HG02759 (cell line): ENCODE data around the gene MESP2.

ENCODE experiments used
- ATAC-seq: cut with Tn5 transposase; IDR thresholded peaks from one replicate; pipeline ENCODE4 v1.9.1; 2021; ENCODE audit warnings: mild to moderate bottlenecking, moderate library complexity; ENCODE audit not compliant: unreplicated experiment

The MESP2 gene, protein sequence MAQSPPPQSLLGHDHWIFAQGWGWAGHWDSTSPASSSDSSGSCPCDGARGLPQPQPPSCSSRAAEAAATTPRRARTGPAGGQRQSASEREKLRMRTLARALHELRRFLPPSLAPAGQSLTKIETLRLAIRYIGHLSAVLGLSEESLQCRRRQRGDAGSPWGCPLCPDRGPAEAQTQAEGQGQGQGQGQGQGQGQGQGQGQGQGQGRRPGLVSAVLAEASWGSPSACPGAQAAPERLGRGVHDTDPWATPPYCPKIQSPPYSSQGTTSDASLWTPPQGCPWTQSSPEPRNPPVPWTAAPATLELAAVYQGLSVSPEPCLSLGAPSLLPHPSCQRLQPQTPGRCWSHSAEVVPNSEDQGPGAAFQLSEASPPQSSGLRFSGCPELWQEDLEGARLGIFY

DNA sequence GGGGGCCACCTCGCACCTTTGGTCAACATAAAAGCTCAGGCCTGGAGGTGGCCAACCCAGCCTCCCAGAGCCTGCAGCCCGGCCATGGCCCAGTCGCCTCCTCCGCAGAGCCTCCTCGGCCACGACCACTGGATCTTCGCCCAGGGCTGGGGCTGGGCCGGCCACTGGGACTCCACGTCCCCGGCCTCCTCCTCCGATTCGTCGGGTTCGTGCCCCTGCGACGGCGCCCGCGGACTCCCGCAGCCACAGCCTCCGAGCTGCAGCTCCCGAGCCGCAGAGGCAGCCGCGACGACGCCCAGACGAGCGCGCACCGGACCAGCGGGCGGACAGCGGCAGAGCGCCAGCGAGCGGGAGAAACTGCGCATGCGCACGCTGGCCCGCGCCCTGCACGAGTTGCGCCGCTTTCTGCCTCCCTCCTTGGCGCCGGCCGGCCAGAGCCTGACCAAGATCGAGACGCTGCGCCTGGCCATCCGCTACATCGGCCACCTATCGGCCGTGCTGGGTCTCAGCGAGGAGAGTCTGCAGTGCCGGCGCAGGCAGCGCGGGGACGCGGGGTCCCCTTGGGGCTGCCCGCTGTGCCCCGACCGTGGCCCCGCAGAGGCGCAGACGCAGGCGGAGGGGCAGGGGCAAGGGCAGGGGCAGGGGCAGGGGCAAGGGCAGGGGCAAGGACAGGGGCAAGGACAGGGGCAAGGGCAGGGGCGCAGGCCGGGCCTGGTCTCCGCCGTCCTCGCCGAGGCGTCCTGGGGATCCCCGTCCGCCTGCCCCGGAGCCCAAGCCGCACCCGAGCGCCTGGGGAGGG lies at the start of gene MESP2:
Gene MESP2 (plus strand): TSS at position 59 of the 799 bp plus-strand sequence. CDS start 26 bp downstream, at position 85.
- ATAC-seq: no peak

DNA sequence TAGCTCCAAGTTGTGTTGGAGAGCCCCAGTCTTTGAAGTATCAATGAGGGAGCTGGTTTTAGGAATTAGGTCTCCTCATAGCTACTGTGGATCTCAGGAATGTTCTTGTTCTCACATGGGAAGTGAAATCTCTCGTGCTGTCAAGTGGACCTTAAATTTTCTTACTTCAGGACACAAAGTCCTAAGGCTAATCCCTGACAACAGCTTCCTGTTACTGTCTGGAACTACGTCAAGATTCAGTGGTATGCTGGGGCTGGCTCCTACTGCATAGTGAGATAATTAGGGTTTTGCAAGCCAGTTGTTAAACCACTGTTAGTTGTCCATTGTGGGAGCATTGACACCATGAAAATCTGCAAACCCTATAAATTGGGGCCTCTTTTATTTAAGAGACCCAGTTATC lies 47.9 kb upstream of the MESP2 start:
- no peak for ATAC-seq

DNA sequence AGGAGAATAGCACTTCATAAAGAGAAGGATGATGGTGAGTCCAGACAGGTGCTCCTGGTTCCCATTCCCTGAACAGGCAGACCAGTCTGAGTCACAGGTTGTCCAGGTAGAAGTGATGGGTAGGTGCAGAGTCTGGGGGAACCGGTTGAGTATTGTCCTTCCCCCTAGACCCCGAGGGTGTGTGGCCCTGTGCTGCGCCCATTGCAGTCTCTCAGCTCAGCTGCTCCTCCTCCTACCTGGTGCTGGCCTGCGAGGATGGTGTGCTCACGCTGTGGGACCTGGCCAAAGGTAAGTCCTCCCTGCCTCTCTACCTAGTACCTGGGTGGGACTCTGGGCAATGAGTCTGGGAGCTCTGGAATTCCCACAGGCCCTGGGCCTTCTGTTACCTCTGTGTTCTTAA lies 44.9 kb upstream of the MESP2 start:
- no peak for ATAC-seq

- ATAC-seq: no peak
These were observed 43.5 kb upstream of the MESP2 start for GRCh38 chr15:89732451-89733172.

- no peak for ATAC-seq
These were observed 40.4 kb upstream of the MESP2 start for GRCh38 chr15:89735773-89736172.

- ATAC-seq: peak; percentile 57
These were observed 36.0 kb upstream of the MESP2 start for GRCh38 chr15:89740137-89740536.

GRCh38 chr15:89743011-89743410 lies 33.1 kb upstream of the MESP2 start:
- no peak for ATAC-seq

- ATAC-seq: no peak
These were observed 32.5 kb upstream of the MESP2 start for GRCh38 chr15:89743594-89743993.

DNA sequence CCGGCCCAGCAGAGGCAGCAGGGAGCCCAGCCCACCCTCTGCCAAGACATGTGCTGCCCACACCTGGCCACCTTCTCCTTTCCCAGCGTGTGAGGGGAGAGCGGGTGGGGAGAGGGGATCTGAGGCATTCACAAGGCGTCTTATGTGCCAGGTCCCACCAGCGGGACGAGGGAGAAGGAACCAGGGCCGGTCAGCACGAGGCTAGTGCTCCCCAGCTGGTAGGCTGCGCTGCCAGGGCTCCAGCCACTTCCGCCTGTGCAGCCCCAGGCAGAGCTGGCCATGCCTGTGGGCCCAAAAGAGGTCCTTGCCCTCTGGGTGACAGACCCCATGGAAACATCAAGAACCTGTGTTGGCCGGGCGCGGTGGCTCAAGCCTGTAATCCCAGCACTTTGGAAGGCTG lies 31.0 kb upstream of the MESP2 start:
- ATAC-seq: no peak

GRCh38 chr15:89745768-89746167 lies 30.4 kb upstream of the MESP2 start:
- ATAC-seq: no peak

- ATAC-seq: no peak
These were observed 29.7 kb upstream of the MESP2 start for GRCh38 chr15:89746386-89746780.

DNA sequence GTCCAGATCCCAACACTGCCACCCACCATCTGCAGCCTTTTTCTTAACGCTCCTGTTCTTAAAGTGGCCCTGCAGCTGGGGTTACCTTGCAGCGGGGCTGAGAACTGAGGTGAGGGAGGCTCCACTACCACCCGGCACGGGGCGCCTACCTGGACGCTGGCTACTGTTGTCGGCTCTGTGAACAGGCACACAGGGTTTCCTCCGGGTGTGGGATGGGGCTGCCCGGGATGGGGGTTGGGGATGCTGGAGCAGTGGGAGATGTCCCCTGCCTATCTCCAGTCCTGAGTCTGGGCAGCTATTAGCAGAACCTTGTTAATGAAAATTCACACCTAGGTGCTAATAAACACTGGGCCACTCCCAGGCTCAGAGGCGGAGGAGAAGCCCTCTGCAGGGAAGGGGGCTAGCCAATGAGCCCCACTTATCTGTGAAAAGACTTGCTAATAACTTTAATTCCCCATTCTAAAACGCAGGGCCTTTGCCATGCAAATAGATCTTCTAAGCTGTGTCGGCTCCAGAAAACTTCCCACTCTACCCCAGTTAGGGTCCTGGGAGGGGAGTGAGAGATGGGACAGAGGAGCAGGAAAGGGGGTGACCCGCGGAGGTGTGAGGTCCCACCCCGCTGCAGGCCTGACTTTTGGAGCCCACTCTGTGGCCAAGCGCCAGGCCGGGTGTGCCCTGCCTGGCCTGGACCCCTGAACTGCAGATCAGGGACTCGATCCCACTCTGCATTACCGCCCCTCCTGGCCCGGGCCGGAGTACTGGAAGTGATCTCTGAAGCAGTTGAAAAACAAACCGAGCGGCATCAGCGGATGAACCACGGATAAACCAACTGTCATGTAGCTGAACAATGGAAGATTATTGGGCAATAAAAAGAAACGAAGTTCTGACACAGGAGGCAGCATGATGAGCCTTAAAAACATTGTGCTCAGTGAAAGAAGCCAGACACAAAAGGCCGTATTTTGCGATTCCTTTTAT lies 28.1 kb upstream of the MESP2 start:
- ATAC-seq: no peak

- no peak for ATAC-seq
These were observed 27.1 kb upstream of the MESP2 start for GRCh38 chr15:89749054-89749453.

- no peak for ATAC-seq
These were observed 26.6 kb upstream of the MESP2 start for GRCh38 chr15:89749526-89749925.

DNA sequence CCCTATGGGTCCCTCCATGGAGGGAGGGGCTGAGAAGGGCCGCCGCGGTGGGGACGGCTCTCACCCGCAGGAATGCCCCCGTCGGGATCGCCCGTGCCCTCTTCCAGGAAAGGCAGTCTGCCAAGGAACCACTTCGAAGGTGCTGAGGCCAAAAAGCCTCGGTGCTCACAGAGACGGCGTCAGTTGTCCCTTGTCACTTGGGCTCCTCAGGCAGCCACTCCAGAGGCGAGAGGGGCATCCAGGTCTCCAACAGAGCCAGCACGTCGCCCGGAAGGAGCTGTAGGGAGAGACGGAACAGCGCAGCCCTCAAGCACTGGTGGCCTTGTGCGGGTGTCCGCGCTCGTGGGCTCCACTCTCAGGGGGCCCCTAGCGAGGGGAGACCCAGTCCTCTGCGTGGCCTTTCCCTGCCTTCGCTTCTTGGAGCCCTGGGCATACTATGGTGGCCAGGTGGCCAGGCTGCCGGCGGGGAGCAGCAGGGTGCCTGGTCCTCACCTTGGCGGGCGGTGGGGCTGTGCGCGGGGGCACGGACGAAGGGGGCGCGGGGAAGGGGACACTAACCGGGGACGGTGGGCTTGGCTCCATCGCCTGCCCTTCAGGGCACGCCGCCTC lies 26.1 kb upstream of the MESP2 start:
- ATAC-seq: peak; percentile 5

GRCh38 chr15:89750560-89751542 lies 25.3 kb upstream of the MESP2 start, which contains the start of gene MESP1:
Gene MESP1, minus strand, starts transcription at chr15:89751249. Its CDS starts 18 bp downstream, at chr15:89751231.
- peak; percentile 91 for ATAC-seq

- no peak for ATAC-seq
These were observed 24.4 kb upstream of the MESP2 start for GRCh38 chr15:89751748-89752147.

GRCh38 chr15:89753855-89754254 lies 22.3 kb upstream of the MESP2 start:
- no peak for ATAC-seq
